GM18867 (cell line): ENCODE data around the gene DRG2.

ENCODE experiments used
- ATAC-seq: cut with Tn5 transposase; IDR thresholded peaks from one replicate; pipeline ENCODE4 v1.9.1; 2021; ENCODE audit warnings: mild to moderate bottlenecking, moderate library complexity; ENCODE audit not compliant: unreplicated experiment

The DRG2 gene

DNA sequence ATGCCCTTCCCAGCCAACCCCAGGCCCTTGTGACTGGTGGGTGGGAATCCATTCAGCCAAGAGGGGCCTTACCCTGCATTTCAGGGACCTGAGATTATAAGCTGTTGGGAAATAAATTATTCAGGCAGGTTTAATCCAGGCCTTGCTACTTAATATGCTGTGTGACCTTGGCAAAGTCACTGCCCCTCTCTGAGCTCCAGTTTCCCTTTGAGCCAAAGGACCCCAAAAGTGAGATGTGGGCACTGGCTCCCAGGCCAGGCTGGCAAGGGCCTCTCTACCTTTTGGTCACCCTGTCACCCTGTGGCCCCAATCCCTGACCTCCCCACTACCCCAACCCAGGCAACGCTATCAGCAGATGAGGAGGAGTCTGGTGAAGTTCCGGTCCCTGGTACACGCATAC, 54.7 kb downstream of the DRG2 start:
- no peak for ATAC-seq

DNA sequence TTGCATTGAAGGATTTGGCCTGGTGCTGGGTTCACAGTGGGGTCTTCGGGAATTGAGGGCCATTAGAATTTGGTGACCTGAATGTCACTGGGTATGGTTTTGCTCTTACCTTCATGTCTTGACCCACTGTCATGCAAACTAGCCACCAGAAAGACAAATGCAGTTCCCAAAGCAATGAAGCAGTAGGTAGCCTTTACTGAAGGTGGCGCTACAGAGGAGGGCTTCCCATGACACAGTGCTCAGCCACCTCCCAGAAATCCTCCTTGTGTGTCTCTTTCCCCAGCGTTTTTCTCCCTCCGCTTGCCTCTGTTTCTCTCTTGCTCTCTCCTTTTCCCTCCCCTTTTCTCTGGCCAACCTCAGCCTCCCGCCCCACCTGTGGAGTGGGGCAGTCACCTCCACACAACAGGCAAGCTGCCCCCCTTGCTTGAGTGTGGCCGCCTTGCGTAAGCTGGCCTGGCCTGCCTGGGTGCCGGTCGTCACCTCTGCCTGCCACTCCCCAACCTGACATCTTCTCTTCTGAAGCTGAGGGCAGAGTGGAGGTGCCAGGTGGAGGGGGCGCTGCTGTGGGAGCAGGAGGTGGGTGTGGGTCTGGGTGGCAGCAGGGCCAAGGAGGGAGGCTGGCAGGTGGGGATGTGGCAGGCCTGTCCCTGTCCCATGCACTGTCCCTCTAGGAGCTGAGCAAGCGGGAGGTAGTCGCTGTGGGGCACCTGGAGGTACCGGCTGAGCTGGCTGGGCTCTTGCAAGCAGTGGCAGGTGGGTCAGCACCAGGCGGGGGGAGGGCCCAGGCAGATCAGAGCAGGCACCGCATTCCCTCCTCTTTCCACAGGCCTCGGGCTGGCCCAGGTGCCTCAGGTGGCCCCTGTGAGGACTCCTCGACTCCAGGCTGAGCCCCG, 55.5 kb downstream of the DRG2 start:
- no peak for ATAC-seq

DNA sequence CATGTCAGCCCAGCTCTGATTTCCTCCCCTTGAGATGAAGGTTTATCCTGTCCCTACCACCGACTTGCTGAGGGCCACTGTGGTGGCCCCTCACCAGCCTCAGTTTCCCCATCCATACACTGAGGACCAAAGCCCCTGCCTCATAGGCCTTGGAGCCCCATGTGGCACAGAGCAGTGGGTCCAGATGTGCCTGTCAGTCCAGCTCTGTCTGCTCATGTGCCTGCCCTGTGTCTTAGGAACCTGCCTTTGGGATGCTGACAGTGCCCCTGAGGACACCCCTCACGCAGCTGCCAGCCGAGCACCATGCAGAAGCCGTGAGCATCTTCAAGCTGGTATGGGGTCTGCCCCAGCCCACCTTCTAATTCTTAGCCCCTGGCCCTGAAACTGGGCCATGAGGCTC, 56.5 kb downstream of the DRG2 start:
- ATAC-seq, result no peak

DNA sequence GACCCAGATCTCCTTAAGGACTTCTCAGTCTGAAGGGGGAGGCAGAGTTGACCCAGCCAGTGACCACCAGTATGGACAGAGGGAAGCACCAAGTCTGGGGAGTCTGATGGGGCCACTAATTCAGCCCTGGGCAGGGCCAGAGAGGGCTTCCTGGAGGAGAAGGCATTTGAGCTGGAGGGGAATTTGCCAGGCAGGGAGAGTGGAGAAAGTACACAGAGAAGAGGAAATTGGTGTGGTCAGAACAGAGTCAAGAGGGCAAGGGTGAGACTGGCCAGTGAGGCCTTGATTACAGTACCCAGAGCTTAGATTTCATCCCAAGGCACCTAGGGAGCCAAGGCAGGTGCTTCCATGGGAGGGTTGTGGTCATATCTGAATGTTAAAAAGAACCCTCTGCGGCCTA, 57.1 kb downstream of the DRG2 start:
- ATAC-seq, result no peak

DNA sequence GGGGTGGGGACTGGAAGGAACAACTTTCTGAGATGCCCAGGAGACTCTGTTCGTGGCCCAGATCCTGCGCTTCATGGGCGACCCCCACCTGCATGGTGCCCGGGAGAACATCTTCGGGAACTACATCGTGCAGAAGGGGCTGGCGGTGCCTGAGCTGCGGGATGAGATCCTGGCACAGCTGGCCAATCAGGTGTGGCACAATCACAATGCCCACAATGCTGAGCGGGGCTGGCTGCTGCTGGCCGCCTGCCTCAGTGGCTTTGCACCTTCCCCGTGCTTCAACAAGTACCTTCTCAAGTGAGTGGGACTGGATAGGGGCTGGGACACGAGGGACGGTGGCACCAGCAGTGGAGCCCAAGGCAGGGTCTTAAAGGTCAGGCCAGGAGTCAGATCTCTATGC, 58.1 kb downstream of the DRG2 start:
- no peak for ATAC-seq

DNA sequence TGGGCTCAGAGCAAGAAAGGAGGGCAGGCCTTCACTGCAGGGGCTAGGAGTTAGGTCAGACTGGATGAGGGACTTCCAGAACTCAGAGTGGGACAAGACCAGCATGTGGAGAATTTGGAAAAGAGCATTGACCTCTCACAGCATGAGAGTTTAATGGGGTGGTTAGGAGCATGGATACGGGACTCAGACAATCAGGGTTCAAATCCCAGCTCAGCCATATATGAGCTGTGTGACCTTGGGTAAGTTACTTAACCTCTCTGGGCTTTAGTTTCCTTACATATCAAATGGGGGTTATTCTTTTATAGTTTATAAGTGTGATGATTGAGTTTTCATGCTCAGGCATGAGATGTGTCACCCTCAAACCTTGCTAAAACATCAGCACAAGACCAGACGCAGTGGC, 58.5 kb downstream of the DRG2 start:
- ATAC-seq, result no peak

DNA sequence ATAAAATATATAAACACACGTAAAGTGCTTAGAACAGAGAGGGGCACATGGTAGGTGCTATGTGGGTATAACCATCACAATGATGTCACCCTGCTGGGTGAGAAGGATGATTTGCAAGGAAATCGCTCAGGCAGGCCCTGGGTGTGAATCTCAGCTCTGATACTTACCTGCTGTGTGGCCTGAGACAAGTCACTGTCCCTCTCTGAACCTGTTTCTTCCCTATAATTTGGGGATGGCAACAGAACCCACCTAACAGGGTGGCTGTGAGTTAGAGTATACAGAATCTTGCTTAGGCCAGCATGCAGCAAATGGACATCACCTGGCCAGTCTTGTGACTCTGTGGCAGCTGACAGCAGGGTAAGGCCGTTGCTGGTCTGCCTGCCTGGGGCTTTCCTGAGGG, 59.2 kb downstream of the DRG2 start:
- ATAC-seq, result no peak

DNA sequence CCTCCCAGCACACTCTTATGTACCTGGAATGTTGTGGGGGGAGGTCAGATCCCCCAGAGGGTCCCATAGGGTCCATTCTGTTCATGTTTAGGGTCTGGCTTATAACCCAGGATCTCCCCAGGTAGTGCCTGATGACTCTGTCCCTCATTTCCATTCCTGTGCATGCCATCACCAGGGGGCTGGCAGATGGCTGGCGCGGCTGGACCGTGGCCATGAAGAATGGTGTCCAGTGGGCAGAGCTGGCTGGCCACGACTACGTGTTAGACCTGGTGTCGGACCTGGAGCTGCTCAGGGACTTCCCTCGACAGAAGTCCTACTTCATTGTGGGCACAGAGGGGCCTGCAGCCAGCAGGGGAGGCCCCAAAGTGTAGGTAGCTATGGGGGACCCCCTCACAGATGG, 60.8 kb downstream of the DRG2 start:
- ATAC-seq, result no peak

DNA sequence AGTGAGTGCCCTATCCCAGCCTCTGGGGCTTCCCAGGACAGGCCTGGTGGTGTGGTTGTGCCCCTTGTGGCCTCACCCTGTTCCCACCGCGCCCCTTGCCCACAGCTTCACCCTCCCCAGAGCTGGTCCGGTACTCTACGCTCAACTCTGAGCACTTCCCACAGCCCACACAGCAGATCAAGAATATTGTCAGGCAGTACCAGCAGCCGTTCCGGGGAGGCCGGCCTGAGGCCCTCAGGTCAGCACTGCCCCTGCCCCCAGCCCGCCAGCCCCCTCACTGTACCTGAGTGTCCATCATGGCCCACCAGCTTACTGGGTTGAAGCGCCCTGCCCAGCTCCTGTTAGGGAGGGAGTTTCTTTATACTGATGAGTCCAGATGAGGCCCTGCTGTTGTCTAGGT, 63.5 kb downstream of the DRG2 start:
- no peak for ATAC-seq

DNA sequence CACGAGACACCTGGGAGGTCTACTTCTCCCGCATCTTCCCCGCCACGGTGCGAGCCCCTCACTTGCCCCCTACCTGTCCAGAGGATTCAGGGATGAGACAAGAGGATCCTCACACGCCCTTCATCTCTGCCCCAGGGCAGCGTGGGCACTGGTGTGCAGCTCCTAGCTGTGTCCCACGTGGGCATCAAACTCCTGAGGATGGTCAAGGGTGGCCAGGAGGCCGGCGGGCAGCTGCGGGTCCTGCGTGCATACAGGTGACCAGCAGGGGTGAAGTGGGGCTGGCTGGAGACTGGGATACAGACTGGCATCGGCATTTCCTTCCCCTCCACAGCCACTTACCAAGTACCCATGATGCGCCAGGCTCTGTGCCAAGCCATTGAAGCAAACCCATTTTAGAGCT, 67.4 kb downstream of the DRG2 start:
- no peak for ATAC-seq

DNA sequence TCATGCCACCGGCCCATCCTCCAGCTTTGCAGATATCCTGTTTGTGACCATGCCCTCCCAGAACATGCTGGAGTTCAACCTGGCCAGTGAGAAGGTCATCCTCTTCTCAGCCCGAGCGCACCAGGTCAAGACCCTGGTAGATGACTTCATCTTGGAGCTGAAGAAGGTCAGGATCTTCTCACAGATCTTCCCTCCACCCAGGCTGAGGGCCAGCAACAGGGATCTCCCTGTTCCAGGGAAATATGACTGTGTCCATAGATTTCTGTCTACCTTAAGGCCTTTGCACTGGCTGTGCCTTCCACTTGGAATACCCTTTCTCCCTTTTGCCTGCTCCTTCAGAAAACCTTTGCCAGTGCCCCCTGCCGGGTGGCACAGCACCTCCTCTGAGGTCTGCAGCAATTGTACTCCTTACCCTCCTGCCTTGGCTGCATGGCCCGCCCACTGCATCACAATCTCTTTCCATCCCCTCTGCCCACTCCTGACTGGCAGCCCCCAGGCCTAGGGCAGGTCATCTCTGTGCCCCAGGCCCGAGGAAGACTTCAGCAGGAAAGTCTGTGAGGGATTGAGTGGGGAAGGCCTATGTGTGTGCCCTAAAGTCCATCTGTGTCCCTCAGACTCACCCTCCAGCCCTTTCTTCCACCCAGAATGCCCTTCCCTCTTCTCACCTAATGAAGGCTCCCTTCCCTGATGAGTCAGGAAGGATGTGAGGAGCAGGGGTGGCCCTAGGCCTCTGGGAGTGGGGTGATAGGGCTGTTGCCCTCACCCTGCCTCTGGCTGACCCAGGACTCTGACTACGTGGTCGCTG, 68.6 kb downstream of the DRG2 start:
- ATAC-seq, result no peak

DNA sequence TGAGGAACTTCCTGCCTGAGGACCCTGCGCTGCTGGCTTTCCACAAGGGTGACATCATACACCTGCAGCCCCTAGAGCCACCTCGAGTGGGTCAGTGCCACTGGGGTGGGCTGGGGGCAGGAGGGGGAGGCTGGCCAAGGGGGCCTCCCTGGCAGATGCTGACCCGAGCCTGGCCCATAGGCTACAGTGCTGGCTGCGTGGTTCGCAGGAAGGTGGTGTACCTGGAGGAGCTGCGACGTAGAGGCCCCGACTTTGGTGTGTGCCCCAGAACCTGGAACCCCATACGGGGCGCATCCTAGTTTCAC, 69.2 kb downstream of the DRG2 start:
- no peak for ATAC-seq
